HG03103 (cell line): ENCODE measurements around the gene CDC42.
"Not testable (repeated sequence)": the region's sequence is repeated elsewhere in the genome, so short reads cannot be mapped to it uniquely, and the experiment has no call there.

Source experiments
- ATAC-seq: cut with Tn5 transposase; IDR thresholded peaks from one replicate; pipeline ENCODE4 v1.9.1; 2021; ENCODE audit warnings: low read depth; ENCODE audit not compliant: unreplicated experiment

The CDC42 gene

GRCh38 chr1:22034834-22035233 is 17.7 kb upstream of the CDC42 start:
- ATAC-seq, result not testable (repeated sequence)

- ATAC-seq, result no peak
Observed at GRCh38 chr1:22037520-22037919, 15.0 kb upstream of the CDC42 start.

GRCh38 chr1:22038036-22038435 is 14.5 kb upstream of the CDC42 start:
- ATAC-seq, result no peak

- ATAC-seq, result peak; percentile 89
Observed at GRCh38 chr1:22039594-22040285, 12.8 kb upstream of the CDC42 start.

- no peak for ATAC-seq
Observed at GRCh38 chr1:22040286-22040623, 12.3 kb upstream of the CDC42 start.

GRCh38 chr1:22041505-22041904 is 11.0 kb upstream of the CDC42 start:
- no peak for ATAC-seq

GRCh38 chr1:22043198-22043769 is 9.2 kb upstream of the CDC42 start:
- no peak for ATAC-seq

GRCh38 chr1:22044690-22045420 is 7.7 kb upstream of the CDC42 start:
- ATAC-seq, result no peak

- no peak for ATAC-seq
Observed at GRCh38 chr1:22045604-22046228, 6.8 kb upstream of the CDC42 start.

GRCh38 chr1:22048351-22049192 is 3.9 kb upstream of the CDC42 start:
- no peak for ATAC-seq

GRCh38 chr1:22050330-22050729 is 2.2 kb upstream of the CDC42 start:
- no peak for ATAC-seq

- no peak for ATAC-seq
Observed at GRCh38 chr1:22051607-22052114, 848 bp upstream of the CDC42 start.

- ATAC-seq, result peak; percentile 35
Observed at GRCh38 chr1:22053017-22053860, 730 bp downstream of the CDC42 start.

GRCh38 chr1:22053861-22054770 is 1.6 kb downstream of the CDC42 start:
- ATAC-seq, result no peak

- ATAC-seq, result no peak
Observed at GRCh38 chr1:22055463-22055862, 3.0 kb downstream of the CDC42 start.

GRCh38 chr1:22056043-22056442 is 3.5 kb downstream of the CDC42 start:
- ATAC-seq, result no peak

GRCh38 chr1:22056936-22057335 is 4.4 kb downstream of the CDC42 start:
- no peak for ATAC-seq

GRCh38 chr1:22057861-22058260 is 5.4 kb downstream of the CDC42 start:
- ATAC-seq, result no peak
